Forelimb muscle (tissue), 1 donor: ENCODE results near the gene ATOH7. TPM values are rescaled to one million over a fixed set of nuclear protein-coding genes. Genes with fewer than 3 reads are reported as not detected.
"Not testable (repeated sequence)": the region's sequence is repeated elsewhere in the genome, so short reads cannot be mapped to it uniquely, and the experiment has no call there.

ENCODE experiments used
- DNase-seq: peaks from one replicate; pipeline ENCODE4 v3.0.0-alpha.2; 2013; ENCODE audit warnings: low read depth
- polyA plus RNA-seq: library from polyadenylated mRNA; unstranded; fragments of 120-200 nt; gene quantifications from one replicate; pipeline ENCODE4 v1.2.1, GENCODE V29; 2013; ENCODE audit not compliant: insufficient read length

The ATOH7 gene
- polyA plus RNA-seq, 1 donor = 0.15 TPM

DNA sequence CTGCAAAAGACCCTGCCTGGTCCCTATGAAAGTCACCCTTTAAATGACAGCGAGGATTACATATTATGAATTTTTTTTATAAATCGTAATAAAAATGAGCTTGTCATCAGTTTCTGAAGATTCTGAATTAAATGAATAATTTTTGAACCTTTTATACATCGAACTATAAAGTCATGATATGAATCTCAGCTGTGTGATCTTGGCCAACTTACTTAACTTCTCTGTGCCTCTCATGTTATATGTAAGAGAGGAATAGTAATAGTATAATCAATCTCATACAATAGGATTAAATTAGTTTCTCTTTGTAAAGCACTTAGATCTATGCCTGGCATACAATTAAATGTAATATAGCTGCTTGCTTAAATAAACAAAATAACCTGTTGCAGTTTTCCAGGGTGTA is 5.3 kb upstream of the ATOH7 start:
- DNase-seq = no peak

DNA sequence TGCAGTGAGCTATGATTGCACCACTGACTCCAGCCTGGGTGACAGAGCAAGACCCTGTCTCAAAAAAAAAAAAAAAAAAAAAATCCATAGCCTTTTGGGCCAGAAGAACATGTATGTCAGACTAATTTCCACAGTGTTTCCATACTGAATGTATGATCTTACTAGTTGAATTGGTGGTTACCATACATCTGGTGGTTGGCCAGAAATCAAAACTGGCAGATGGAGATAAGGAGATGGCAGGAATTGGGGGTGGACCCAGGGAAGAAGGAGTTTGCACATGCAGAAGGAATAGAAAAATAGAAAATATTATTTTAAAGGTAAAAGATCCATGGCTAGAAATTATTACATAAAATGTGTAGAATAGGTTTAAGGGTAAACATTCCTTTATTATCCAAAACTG is 3.7 kb upstream of the ATOH7 start:
- no peak for DNase-seq

DNA sequence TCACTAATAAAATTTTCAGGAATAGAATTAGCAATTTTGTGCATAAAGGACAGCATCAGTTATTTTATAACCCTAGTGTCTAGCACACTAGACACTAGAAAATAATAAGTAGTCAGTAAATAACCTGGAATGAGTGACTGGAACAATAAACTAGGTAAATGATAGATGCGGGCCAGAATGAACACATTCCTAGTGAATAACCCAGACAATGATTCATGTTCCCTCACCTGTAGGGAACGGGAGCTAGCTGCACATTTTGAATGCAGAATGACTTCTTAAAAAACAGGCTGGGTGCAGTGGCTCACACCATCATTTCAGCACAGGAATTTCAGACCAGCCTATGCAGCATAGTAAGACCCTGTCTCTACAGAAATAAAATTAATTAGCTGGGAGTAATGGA is 3.2 kb upstream of the ATOH7 start:
- no peak for DNase-seq

DNA sequence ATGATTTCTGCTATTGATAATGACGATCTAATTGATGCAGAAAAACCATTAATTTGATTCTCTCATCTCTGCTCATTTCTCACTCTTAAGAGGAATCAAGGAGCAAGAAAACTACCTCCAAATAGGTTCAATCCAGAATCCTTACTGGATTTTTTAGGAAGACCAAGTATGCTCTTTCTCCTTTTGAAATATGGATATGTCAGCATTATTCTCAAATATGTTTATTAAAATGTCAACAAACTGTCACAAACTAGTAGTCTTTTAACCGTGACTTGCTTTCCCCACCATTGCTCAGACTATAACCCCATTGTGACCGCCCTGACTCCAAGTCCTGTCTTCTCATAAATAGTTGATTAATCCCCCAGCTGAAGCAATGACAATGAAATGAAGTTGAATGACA is 1.1 kb upstream of the ATOH7 start:
- DNase-seq = no peak

DNA sequence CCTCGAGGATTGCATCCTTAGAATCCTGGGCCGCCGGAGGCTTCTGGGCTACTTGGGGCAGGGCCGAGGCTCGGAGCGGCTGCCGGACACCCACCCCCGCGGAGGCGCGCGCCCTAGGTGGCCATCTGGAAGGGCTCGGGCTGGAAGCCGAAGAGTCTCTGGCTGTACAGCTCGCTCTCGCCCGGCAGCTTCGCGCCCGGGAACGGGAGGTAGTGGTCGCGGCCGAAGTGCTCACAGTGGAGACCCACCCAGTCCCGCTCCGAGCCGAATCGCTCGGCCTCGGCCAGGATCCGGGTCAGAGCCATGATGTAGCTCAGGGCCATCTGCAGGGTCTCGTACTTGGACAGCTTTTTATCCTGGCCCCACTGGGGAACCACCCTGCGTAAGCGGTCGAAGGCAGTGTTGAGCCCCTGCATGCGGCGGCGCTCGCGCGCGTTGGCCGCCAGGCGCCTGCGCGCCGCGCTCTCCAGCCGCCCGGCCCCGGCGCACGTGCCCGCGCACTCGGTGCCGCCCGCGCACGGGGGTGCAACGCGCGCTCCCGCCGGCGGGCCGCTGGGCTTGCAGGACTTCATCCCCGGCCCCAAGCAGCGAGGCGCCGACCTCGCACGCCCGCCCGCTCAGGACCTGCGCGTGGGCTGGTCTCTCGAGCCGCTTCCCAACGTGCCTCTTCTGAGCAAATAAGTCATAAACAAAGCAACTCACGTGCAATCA is 652 bp downstream of the ATOH7 start:
- DNase-seq = peak; percentile 49

DNA sequence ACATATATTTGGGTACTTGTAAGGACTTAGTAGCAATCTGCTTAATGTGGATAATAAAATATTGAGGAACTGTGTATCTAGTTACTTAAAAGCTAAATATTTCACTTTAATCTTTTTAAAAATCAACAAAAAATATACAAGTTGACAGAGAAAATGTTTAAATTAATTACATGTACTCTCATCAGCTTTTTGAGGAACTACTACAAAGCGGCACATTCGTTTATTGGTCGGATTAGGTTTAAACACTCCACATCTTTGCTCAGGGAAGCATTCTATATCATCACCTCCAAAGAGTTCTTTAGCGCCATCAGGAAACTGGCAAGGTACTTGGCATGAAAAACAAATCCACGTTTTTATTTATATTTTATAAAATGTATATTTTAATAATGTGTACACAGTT is 1.6 kb downstream of the ATOH7 start:
- no peak for DNase-seq

DNA sequence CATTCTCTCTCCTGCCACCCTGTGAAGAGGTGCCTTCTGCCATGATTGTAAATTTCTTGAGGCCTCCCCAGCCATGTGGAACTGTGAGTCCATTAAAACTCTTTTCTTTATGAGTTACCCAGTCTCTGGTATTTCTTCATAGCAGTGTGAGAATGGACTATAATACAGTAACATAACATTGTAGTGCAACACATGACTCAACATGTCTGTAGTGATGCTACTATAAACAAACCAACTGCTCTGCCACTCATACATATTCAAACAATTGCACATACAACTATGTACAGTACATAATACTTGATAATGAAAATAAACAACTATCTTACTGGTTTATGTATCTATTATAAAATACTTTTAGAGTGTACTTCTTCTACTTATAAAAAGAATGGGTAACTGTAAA is 7.1 kb downstream of the ATOH7 start:
- no peak for DNase-seq

DNA sequence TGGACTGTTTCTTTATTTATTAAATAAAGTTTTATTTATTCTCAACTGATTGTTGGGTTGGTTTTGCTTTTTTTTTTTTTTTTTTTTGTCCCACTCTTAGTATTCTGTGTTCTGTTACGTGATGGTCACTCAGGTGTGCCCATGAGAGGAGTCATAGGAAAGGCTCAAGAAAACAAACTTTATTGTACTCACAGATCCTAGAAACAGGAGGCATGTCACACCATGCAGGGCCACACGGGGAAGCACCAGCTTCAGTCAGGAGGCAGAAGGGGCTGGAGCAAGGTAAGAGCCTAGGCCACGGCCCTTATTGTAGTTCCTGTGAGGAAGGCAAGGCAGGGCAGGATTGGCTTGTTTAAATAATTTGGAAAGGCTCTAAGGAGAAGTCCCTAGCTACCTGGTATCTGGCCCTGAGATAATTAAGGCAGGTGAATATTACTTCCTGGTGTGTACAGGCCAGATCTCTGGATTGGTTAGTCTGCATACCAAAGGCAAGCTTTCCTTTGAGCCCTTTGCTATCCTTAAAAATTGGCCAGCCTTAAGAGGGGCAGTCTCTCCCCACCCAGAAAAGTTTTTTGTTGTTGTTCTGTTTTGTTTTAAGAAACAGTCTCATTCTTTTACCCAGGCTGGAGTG is 8.3 kb downstream of the ATOH7 start:
- no peak for DNase-seq

DNA sequence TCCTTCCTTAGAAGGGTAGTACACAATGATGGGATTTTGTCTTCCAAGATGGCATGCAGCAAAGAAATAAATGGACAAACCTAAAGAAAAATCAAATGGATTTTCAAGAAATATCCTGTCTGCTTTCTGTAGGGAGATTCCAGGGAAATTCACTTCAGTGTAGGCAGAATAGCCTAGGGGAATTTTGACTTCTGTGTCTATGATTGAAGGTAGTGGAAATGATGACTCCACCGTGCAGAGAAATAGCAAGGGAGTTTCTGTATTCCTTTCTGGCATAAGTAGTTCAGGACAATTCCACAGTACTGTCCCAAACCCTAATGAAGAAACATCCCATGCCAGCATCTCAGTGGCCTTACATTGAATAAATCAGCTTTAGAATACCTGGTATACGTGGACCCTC is 9.5 kb downstream of the ATOH7 start:
- no peak for DNase-seq

DNA sequence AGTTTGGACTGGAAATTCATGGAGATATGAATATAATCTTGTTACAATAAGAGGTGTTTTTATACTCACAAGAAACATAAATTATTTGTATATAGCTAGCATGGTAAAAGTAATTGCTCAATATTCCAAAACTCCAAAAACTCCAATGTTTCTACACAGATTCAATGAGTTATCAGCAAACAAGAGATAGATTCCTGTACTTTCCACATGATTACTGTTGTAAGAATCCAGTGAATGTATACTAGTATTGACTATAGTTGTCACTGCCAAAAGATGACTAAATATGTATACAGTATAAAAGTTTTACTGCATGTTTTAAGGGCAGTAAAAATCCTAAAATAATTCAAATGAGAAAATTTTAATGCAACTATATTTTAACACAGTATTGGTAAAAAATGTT is 10.7 kb downstream of the ATOH7 start:
- no peak for DNase-seq

DNA sequence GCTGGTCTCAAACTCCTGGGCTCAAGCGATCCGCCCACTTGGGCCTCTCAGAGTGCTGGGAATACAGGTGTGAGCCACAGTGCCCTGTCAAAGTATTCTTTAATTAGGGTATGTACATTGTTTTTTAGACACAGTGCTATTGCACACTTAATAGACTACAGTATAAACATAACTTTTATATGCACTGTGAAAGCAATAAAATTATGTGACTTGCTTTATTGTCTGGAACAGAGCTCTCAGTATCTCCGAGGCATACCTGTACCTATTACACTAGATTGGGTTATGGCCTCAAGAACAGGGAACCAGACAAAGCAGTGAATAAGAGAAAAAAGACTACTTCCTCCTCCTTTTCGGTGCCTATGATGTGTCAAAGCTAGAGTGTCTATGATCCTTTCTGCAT is 13.1 kb downstream of the ATOH7 start:
- DNase-seq = no peak

DNA sequence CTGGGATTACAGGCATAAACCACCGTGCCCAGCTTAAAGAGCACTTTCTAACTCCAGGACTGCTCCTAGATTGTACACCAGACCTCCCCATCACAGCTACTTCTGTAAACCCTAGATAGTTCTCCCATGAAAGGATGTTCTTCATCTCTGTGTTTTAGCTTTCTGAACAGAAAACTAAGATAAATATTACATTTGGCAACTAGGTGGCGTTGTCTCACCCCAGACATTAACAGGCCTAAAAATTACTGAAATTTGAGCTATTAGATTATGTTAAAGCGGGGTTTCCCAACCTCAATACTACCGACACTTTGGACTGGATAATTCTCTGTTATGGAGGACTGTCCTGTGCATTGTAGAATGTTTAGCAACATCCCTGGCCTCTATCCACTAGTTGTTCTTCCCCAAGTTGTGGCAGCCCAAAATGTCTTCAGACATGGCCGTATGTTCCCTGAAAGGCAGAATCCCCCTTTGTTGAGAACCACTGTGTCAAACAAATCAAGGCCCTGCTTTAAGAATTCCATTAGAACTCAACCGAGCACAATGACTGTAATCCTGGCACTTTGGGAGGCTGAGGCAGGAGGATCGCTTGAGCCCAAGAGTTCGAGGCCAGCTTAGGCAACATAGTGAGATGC is 19.1 kb downstream of the ATOH7 start:
- no peak for DNase-seq

DNA sequence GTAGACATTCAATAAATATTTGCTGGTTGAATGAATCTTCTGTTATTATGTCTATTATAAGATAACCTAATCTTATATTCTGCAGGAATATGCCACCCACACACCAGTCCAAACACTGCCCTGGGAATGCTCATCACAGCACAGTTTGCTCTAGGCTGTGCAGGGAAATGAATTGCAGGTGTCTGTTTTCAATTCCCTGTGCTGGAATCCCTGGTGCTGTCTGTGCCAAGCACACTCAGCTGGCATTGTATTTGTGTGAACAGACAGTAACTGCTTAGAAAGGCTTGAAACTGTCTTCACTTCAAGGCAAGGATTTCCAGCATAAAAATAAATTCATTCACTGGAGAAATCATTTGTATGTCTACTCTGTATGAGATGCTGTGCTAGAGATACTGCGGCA is 20.2 kb downstream of the ATOH7 start:
- DNase-seq = no peak

DNA sequence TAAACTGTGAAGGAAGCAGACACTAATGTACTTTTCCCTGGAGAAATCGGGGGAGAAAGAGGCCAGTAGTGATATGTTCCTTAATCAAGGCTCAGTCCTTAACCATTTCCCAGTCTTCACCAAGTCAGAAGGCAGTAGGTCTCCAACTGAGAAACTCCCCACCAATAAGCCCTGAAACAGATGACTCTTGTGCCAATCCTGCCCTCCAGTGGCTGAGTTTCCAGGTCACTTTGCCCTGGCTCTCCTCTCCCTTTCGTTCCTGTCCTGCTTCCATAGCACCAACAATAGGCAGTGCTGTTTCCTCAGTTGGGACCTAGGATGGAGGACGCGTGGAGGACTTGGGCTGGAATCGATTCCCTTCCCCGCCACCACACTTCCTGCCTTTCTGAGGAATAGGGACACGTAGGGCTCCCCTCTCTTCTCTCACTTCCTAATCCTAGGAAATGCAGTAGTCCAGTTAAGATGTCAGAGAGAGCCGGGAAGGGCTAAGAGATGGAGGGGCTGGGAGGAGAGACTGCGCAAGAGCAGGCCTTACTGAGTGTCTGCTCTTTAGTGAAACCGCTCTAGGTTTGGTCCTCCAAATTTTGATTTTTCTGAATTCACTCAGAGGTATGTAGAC is 23.4 kb downstream of the ATOH7 start:
- DNase-seq = no peak

DNA sequence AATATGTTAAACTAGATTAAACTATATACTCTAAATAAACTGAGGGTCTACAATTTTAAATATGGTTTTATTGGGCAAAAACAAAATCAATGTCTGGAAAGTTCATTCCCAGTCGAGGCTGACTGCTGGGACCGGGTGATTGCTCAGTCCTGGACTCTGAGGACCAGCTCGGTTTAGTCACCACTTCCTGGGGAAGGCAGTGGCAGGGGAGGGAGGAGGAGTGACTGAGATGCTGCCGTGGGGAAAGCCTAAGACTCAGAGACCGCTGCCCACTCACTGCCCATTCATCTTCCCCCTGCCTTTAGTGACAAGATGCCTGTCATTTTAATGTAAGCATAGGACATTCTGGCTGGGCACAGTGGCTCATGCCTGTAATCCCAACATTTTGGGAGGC is 29.0 kb downstream of the ATOH7 start:
- no peak for DNase-seq

DNA sequence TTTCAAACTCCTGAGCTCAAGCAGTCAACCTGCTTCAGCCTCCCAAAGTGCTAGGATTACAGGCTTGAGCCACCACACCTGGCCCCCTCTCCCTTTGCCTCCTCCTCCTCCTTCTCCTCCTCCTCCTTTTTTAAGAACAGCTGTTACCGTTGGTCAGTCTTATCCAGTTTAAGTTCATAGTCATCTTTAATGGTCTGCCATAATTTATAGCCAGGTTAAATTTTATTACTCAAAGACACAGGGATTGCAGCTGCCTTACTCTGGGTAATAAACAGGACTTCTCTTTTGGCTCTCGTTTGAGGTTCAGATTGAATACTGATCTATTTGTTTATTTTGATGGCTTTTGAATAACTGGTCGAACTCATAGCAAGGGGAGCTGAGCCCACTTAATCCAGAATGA is 35.2 kb downstream of the ATOH7 start:
- no peak for DNase-seq

DNA sequence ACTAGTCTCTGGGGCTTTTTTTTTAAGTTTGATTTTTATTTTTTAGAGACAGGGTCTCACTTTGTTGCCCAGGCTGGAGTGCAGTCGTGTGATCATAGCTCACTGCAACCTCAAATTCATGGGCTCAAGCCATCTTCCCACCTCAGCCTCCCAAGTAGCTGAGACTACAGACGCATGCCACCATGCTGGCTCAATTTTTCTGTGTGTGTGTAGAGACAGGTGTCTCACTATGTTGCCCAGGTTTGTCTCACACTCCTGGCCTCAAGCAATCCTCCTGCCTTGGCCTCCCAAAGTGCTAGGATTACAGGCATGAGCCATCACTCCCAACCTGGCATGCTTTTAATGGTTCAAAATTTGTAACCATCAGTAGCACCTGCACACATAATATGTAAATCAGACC is 36.1 kb downstream of the ATOH7 start:
- not testable (repeated sequence) for DNase-seq

DNA sequence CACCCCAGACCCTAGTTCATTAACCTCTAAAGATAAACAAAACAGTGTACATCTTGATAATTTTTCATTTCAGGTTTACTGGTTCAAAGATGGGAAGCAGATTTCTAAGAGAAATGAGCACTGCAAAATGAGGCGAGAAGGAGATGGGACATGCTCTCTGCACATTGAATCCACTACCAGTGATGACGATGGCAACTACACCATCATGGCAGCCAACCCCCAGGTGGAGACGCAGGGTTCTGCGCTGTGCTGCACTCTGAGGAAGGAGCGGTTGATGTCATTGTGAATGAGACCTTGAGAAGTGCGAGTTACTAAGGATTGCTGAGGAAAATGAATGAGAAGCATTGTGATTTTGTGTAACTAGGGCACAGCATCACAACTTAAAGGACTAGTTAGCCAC is 37.6 kb downstream of the ATOH7 start:
- DNase-seq = no peak

DNA sequence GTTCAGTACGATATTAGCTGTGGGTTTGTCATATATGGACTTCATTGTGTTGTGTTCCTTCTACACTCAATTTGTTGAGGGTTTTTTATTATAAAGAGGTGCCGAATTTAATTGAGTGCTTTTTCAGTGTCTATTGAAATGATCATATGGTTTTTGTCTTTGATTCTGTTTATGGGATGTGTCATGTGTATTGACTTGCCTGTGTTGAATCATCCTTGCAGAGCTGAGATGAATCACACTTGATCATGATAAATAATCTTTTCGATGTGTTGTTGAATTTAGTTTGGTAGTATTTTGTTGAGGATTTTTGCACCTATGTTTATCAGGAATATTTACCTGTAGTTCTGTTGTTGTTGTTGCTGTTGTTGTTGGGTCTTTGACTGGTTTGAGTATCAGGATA is 39.8 kb downstream of the ATOH7 start:
- DNase-seq = no peak

DNA sequence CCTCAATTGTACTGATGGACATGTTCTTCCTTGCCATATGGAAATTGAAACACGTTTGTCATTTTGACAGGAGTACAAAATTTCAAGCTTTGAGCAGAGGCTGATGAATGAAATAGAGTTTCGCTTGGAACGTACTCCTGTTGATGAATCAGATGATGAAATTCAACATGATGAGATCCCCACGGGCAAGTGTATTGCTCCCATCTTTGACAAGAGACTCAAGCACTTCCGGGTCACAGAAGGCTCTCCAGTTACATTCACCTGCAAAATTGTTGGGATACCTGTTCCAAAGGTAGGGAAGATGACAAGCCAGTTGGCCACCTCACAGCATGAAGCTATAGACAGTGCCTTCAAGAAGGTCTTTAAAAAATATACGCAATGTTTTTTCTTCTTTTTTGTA is 43.1 kb downstream of the ATOH7 start:
- DNase-seq = no peak

DNA sequence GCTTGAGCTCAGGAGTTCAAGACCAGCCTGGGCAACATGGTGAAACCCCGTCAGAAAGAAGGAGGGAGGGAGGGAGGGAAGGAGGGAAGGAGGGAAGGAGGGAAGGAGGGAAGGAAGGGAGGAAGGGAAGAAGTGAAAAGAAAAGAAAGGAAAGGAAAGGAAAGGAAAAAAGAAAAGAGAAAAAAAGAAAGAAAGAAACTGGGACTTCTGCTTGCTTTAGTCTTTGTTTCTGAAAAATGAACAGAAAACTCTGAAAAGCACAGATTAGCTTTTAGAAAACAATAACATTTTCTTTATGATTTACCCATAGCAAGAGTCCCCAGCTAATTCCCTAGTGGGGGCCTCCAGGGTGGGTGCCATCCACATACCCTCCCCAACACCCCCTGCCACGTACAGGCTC is 46.8 kb downstream of the ATOH7 start:
- DNase-seq = no peak

DNA sequence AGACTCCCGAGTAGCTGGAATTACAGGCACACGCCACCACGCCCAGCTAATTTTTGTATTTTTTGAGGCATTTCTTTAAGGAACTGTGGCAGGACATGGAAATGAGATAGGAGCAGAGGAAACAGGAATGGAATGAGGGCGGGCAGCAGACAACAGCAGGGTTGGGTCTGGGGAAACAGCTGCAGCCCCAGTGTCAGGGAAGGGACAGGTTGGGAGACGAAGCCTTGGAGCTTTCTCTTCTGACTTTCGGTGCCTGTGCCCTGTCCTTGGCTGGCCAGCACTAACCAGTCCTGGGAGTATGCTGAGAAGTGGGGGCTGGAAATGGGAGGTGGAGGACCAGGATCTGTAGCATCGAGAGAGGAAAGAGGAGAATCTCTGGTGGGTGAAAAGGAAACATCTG is 47.4 kb downstream of the ATOH7 start:
- DNase-seq = no peak
